ENCODE results near the gene NUDCD3.

GRCh38 chr7:44512736-44513135, 22.3 kb upstream of the NUDCD3 start:
- TF ChIP-seq POLR2A (IDR thresholded peaks at IDR 0.05), result no peak
- no peak for TF ChIP-seq CTCF (IDR thresholded peaks at IDR 0.05)
- no peak for TF ChIP-seq POLR2AphosphoS5 (IDR thresholded peaks at IDR 0.05)
- TF ChIP-seq EP300 (IDR thresholded peaks at IDR 0.05), result no peak

Measured in gastroesophageal sphincter (tissue), 3 donors.